ENCODE data around the gene SLC7A9.
"Not testable (repeated sequence)": the region's sequence is repeated elsewhere in the genome, so short reads cannot be mapped to it uniquely, and the experiment has no call there.

Gene SLC7A9

DNA sequence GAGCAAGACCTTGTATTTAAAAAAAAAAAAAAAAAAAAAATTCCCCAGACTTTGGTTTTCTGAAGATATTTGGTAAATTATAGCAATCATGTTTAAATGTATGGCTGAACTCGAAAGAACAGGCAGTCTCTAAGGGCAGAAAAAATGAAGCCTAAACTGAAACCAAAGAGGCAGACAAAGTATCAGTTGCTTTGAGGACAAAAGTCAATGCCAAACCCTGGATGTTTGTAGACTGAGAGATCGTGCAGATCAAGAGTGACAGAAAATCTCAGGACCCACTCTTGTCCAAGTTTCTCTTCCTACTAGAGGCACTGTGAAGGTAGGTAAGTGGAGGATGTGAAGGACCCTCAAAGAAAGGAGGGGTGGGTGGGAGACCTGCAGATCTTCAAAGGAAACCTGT is 11.1 kb upstream of the SLC7A9 start:
- no peak for DNase-seq

DNA sequence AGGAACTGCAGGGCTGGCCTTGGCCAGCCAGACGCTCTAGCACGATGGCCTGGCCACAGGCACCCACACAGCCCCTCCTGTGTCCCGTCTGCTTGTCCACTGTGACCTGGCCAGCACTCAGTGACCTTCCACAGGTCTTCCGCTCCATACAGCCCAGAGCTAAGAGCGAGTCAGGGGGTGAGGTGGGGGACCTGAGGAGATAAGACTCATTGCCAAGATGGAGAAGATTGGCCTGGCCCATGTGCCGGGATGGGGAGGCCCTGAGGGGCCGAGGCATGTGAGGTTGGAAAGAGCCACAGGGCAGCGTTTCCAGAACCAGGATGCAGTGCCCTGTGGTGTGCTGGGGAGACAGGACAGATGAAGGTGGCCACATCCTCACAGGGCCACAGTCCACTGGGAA is 10.2 kb upstream of the SLC7A9 start:
- DNase-seq: no peak

DNA sequence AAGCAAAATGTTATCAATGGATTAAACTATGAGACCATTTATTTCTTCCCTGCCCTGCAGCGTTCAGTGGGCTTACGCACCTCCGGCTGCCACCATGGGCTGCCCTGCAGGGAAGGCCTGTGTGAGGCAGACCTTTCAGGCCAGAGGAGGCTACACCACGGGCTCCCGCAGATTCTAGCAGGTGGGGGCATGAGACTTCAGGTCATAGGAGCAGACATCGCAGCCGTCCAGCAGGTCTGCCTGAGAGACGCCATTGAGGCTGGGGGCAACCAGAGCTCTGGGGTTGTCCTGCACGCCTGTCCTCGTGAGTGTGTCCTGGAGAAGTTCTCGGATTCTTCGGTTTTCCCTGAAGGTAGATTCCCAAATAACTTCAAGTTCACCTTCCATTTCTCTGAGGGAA is 9.4 kb upstream of the SLC7A9 start:
- DNase-seq: no peak

DNA sequence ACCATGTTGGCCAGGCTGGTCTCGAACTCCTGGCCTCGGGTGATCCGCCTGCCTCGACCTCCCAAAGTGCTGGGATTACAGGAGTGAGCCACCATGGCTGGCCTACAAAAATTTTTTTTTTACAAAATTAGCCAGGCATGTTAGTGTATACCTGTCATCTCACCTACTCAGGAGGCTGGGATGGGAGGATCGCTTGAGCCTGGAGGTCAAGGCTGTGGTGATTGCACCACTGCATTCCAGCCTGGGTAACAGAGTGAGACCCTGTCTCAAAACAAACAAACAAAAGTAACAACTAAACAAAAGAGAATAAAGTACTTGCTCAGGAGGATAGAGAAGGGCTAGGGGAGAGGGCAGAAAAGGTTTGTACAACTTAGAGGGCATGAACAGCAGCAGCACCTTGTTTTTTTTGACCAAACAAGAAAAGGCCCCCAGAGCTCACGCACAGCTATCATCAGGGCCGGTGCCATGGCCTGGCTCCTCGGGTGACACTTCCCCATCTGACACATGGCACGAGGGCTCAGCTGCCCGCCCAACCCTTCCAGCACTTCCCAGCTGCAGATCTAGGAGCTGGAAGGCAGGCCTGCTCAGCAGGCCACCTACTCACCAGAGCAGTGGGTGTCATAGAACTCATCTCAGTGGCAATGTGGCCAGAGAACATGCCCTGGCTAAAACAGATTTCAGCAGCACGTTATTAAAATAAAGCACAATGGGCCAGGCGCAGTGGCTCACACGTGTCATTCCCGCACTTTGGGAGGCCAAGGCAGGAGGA is 8.6 kb upstream of the SLC7A9 start:
- DNase-seq: no peak

DNA sequence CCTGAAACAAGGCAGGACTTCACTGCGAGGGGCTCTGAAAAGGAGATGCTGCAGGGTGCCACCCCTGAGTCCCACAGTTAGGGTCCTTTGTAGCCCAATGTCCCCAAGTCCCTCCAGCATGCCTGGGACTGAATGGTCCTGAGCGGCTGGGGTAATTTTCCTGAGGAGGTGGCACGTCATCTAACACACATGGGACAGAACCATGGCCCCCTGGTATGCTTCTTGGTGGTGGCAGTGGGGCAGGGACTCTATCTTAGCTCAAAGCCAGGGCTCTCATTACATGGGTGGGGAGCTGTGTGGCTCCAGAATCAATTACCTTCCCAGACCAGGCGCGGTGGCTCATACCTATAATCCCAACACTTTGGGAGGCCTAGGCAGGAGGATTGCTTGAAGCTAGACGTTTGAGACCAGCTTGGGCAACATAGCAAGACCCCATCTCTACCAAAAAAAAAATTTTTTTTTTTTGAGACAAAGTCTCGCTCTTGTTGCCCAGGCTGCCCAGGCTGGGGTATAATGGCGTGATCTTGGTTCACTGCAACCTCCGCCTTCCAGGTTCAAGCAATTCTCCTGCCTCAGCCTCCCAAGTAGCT is 7.9 kb upstream of the SLC7A9 start:
- no peak for DNase-seq

DNA sequence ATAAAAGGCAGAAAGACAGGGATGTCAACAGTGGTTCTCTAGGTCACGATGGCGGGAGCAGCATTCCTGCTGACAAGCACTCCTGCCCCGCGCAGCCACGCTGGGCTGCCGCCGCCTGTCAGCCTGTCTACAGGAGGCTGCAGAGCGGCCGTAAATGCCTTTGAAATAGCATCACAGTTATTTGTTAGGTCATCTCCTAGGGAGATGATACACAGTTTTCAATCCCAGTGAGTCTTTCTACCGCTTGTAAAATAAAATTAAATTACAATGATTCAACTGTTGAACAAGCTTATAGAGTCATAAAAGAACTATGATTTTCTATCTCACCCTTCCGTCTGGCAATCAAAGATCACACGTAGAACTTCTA is 7.3 kb upstream of the SLC7A9 start:
- no peak for DNase-seq

DNA sequence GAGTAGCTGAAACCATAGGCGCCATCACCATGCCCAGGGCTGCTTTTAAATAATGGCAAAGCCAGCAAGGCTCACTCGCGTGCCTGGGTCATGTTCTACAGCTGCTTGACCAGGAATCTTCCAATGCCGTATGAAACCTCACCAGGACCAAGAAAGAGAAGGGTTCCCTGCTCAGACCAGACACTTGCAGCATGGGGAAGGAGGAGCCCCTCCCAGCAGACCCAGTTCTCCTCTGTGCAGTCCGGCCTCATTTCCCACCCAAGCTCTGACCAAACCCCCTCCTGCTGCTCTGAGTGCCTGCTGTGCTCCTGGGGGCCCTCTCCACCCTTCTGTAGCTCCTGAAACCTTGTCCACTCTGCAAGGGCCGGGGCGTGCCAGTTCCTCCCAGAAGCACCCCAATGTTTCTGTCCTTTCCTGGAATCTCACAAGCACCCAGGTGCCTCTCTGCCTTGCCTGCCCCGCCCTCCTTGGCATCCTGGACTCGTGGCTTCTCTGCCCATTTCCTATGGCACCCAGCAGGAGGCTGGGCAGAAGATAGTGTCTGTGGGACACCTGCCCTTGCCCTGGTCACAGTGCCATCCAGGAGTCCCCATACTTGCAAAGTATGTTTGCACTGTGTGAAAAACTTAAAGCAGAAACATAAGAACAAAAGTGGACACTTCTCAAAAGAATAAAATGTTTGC is 6.8 kb upstream of the SLC7A9 start:
- no peak for DNase-seq

DNA sequence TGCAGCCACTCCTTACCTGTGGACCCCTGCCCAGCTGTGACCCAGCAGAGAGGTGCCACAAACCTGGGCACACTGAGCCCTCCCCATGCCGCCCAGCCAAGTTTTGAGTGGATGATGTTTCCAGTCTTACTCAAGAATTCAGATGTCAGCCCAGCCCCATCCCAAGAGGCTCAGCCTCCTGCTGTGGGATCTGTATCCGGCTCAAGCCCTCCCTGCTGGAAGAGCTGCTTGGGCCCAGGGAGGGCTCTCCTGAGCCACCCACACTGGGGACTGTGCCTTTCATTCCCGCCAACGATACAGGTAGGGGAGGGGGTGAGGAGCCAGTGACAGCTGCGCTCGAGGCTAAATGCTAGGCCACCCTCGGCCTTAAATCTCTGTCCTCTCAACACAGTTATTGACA is 5.9 kb upstream of the SLC7A9 start:
- DNase-seq: no peak

DNA sequence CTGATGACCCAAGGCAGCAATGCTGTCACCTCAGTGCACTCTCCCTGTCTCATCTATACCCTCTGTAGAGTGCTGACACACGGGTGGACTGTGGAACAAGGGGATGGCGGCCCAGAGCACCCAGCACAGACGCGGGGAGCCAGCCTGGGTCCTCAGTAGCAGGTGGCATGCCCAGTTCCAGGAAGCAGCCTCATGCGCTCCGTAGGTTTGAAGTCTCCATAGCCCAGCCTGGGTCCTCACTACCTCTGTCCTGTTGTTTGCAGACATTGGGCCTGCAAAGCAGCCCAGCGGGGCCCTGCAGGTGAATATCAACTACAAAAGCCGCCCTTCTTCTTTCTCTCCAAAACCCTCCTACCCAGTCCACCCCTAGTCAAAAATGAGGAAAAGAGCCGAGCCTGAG is 5.0 kb upstream of the SLC7A9 start:
- no peak for DNase-seq

DNA sequence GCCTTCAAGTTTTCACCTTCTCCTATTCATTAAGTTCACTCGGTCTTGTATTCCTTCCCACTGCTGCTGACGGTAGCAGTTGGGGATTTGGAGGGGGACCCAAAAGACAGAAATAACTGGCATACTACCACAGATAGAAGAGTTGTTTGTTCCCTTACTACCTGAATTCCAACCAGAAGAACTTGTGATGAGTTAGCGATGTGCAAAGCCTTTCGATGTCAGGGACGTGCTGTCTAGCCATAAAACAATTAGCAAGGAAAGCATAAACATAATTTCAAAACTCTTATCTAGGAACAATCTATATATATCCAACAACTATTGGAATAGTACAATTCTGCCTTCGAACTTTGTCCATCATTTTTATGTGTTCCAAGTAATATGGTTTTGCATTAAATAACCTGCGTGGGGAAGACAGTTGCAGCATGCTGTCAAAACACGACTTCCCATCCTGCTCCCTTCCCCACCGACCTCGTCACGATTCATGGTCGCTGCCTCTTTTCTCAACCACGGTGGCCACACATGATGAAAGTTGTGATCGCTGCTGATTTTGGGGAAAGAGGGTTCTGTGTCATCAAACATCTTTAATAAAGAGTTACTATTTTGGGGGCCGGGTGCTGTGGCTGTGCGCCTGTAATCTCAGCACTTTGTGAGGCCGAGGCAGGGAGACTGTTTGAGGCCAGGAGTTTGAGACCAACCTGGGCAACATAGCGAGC is 3.8 kb upstream of the SLC7A9 start:
- no peak for DNase-seq

DNA sequence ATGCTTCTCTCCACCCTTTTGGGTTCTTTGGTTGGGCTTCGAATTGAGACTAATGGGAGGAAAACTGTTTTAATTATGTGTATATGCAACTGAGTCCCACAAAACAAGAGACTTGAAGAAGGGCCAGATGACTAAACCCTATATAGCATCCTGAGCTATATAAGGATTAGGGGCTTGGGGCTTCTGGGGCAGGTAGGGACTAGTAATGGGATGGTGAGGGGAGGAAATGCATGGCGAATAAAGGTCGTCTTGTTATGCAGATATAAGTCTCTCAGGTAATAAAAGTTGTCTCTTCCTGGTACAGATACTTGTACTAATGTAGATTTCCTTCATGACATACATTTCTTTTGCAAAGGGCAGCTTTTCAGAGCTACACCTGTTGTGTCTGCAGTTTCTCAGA is 2.8 kb upstream of the SLC7A9 start:
- no peak for DNase-seq

DNA sequence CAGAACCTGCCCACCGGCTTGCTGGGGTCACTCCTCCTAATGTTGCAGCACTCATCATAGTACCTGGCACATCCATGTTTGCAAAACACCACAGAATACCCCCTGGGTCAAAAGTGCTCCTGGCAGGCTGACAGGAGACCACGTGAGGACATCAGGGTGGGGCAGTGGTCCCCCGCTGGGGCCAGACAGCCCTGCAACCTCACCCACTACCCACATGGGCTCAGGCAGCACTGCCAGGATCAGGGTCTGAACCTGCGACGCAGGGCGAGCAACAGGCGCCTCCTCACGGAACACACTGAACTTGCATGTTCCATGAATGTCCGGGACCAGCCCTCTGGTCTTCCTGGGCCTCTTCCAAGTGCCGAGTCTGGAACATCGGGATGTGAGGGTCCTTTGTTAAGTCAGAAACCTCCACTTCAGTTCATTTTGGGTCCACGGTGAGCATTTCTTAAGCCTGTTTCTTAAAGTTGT is 1.4 kb upstream of the SLC7A9 start:
- DNase-seq: no peak

DNA sequence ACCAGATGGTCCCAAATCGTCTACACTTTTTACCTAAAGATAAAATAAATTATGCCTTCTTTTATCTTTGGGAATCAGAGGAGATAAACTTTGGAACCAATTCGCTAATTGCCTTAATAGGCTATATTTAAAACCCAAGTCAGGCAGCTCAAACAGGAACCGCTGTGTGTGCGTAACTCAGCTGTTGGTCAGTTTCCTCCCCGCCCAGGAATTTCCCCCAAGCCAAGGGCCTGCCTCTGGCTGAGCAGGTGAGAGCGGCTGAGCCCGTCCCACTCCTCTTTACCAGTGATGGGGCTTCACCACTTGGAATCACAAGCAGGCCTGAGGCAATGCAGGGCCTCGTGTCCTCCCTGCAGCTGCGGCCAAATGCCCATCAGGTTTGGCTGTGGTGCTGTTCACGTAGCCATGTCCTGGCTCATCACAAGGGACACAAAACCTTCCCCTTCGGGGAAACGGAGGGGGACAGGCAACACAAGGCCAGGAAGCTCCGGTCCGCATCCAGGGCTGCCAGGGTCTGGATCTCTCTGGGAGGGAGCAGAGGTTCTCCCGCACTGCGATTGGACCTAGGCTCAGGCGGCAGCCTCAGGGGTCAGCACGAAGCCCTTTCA is 503 bp upstream of the SLC7A9 start:
- no peak for DNase-seq

DNA sequence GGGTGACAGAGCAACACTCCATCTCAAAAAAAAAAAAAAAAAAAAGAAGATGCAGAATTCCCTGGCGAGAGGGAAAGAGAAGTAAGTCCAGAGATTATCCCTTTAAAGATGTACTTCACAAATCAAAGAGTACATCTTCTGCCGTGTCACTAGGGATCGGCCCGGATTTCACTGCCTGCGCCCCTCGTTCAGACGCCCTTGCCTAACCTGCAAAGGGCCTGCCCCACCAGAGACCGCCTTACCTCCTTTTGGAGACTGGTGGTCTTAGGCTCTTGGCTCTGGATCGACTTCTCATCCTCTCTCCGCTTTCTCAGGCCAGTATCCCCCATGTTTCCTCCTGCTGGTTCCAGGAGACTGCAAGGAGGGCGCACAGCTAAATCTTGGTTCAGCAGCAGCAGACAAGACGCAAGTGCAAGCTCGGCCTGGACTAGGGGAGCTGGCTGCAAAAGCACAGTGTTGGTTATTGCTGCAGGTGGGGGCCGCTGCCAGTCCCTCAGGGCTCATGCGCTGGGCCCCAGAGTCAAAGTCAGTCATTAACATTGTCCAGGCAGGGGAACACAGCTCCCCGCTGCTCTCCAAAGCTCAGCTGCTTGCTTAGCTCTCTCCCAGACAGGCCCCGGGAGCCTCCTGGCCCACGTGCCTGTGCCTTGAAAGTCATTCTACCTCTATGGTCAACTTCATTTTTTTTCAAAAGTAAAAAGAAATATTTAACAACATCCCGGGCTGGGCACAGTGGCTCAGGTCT is 1.2 kb downstream of the SLC7A9 start:
- no peak for DNase-seq

DNA sequence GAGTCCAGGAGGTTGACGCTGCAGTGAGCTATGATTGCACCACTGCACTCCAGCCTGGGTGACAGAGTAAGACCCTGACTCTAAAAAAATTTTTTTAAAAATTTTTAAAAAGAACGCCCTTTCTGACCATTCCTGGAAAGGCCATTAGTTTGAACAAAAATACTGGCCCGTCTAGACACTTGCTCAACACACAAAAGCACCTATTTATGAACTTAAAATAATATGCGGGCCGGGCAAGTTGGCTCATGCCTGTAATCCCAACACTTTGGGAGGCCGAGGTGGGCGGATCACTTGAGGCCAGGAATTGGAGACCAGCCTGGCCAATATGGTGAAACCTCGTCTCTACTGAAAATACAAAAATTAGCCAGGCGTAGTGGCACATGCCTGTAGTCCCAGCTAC is 2.1 kb downstream of the SLC7A9 start:
- not testable (repeated sequence) for DNase-seq

DNA sequence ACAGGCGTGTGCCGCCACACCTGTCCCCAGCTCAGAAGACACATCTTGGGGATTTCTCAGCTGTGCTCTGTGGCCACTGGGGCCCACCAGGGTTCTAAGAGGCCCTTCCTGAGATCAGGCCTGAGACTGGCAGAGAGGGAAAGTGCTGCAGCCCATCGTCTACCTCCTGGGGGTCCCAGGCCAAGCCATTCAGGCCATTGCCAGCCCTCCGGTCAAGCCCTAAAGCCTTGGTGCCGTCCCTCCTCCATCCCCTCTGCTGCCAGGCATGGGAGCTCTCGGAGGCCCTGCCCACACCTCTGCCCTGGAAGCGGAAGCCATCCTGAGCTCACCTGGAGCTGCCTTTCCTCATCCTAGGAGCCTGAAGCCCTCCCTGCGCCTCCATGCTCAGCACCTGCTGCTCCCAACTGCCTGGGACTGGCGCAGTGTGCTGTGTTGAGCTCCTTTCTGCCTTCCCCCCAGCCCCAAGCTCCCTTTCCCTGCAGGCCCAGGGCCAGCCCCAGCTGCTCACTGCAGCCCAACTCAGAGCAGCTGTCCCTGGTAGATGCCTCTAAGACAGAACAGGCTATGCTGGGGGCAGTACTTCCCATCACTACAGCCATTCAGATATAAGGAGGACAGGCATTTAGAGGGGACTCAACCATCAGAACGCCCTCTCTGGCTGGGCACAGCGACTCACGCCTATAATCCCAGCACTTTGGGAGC is 2.9 kb downstream of the SLC7A9 start:
- no peak for DNase-seq

DNA sequence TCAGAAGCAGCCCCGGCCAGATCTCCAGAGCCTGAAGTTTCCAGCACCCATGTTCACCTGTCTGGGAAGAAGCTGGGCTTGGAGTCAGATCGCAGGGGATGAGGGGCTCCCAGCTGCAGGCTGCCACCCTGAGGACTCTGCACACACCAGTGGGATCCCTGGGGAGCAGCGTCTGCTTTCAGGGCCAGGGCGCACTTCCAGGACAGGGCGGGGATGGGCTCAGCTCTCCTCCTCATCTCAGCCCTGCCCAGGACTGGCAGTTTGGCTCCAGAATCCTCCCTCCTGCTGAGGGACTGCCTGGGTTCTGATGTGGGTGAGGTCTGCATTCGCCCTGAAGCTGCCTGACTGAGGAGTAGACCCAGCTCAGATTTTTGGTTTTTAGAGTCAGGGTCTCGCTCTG is 3.5 kb downstream of the SLC7A9 start:
- no peak for DNase-seq

DNA sequence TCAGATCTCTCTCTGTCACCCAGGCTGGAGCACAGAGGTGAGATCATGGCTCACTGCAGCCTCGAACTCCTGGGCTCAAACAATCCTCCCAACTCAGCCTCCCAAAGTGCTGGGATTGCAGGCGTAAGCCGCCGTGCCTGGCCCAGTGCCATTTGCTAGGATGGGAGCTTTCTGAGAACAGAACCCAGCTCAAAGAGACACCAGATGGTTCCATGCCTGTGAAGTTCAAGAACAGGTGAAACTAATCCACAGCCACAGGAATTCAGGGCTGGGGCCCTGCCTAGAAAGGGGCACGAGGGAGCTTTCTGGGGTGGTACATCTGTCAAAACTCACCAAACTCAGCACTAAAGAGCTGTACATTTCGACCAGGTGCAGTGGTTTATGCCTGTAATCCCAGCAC is 4.2 kb downstream of the SLC7A9 start:
- no peak for DNase-seq

DNA sequence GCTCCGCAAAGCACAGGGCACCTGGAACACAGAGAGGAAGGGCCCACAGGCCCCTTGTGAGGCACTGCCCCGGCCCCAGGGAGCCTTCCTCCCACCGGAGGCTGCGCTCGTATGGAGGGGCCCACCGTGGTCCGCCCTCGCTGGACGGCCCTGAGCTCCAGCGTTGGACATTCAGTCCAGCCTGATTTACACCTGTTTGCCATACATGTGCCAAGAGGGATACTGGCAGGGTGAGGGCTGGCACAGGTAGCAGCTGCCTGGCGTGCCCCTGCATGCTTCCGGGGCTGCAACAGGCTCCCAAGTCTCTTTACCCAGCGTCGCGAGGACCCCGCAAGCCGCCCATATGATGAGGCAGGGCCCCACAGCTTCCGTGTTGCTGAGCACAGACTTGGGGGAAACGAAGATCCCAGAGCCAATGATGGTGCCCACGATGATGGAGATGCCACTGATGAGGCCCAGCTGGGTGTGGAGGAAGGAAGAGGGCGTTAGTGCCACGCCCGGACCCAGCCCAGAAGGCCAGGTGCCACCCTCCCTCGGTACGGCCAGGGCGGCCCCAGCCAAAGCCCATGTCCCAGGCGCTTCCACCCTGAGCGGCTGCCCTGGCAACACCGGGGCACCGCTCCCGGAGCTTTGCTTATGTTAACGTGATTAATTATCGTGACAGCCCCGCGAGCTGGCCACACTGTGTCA is 5.1 kb downstream of the SLC7A9 start:
- no peak for DNase-seq

DNA sequence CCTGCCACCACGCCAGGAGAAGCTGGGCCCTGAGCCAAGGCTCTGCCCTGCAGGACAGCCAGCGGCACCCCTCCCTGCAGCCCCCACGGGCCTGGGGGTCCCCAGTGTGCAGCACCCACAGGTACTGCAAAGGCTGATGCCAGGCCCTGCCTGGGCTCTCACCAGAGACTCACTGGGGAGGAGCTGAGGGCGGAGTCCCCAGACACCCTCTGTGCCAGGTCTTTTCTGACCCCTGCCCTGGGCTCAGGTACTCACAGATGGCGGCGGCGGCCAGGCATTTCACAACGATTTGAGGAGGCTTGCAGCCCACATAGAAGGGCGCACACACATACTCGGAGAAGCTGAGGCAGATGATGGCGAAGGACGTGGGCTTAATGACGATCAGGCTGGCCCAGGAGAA is 5.7 kb downstream of the SLC7A9 start:
- DNase-seq: no peak

DNA sequence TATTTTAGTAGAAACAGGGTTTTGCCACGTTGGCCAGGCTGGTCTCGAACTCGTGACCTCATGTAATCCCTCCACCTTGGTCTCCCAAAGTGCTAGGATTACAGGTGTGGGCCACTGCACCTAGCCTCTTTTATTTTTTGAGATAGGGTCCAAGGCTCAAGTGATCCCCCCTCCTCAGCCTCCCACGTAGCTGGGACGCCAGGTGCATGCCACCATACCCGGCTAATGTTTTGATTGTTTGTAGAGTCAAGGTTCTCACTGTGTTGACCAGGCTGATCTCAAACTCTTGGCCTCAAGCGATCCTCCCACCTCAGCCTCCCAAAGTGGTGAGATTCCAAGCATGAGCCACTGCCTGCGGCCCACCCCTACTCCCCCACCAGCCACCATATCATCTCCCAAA is 6.3 kb downstream of the SLC7A9 start:
- no peak for DNase-seq
